Fibroblast of lung (primary cell): Measurements from ENCODE around the gene APOBEC3F. TPM values are rescaled to one million over a fixed set of nuclear protein-coding genes. Genes with fewer than 3 reads are reported as not detected.
"Not testable (repeated sequence)": the region's sequence is repeated elsewhere in the genome, so short reads cannot be mapped to it uniquely, and the experiment has no call there.

Experiments used
- DNase-seq, 2 donors: peaks; one replicate each; pipeline versions ENCODE4 v3.0.0 to v3.0.0-alpha.2; 2010; ENCODE audit warnings: low read depth in 2 of 2
- H2AFZ ChIP-seq: 2 replicates; pipeline ENCODE4 v1.5.1; 2012; ENCODE audit warnings: low read length, control low read depth, inconsistent platforms
- H3K27ac ChIP-seq: 2 replicates; pipeline ENCODE4 v1.5.1; 2011; ENCODE audit warnings: low read length, control low read depth; ENCODE audit not compliant: insufficient read depth
- H3K27me3 ChIP-seq: 2 replicates; pipeline ENCODE4 v1.5.1; 2011; ENCODE audit warnings: mild to moderate bottlenecking, low read length; ENCODE audit not compliant: control insufficient read depth, insufficient read depth
- H3K36me3 ChIP-seq: 2 replicates; pipeline ENCODE4 v1.5.1; 2011; ENCODE audit warnings: low read length; ENCODE audit not compliant: control insufficient read depth, insufficient read depth
- H3K4me1 ChIP-seq: 2 replicates; pipeline ENCODE4 v1.5.1; 2011; ENCODE audit warnings: low read length; ENCODE audit not compliant: control insufficient read depth, insufficient read depth; ENCODE audit errors: extremely low read depth
- H3K4me2 ChIP-seq: 2 replicates; pipeline ENCODE4 v1.5.1; 2011; ENCODE audit warnings: low read length, control low read depth; ENCODE audit not compliant: insufficient read depth; ENCODE audit errors: extremely low read depth
- H3K4me3 ChIP-seq, 4 experiments: fragments of 200-600 bp in 1 of 4; sonication (generic) in 1 of 4; replicated peaks in 1 of 4; 2 replicates each; pipeline ENCODE4 v1.5.1; 2011 to 2016; ENCODE audit warnings: low read length in 4 of 4, low read depth in 3 of 4, mild to moderate bottlenecking in 3 of 4, control low read depth in 2 of 4, inconsistent platforms in 1 of 4, mixed read lengths in 1 of 4; ENCODE audit not compliant: insufficient read depth in 1 of 4; ENCODE audit errors: control extremely low read depth in 1 of 4
- H3K79me2 ChIP-seq: 2 replicates; pipeline ENCODE4 v1.5.1; 2012; ENCODE audit warnings: mild to moderate bottlenecking, low read length, inconsistent platforms; ENCODE audit not compliant: control insufficient read depth, insufficient read depth
- H3K9ac ChIP-seq: 2 replicates; pipeline ENCODE4 v1.5.1; 2011; ENCODE audit warnings: mild to moderate bottlenecking, low read length, control low read depth; ENCODE audit not compliant: insufficient read depth
- H3K9me3 ChIP-seq: 2 replicates; pipeline ENCODE4 v1.5.1; 2012; ENCODE audit warnings: low read depth, low read length; ENCODE audit not compliant: control insufficient read depth, insufficient read depth
- H4K20me1 ChIP-seq: 2 replicates; pipeline ENCODE4 v1.5.1; 2011; ENCODE audit warnings: low read length; ENCODE audit not compliant: control insufficient read depth, insufficient read depth; ENCODE audit errors: extremely low read depth
- CTCF ChIP-seq, 2 donors: IDR thresholded peaks in 1 of 2; conservative IDR thresholded peaks in 1 of 2; 1 replicate in 1 of 2; 2 replicates in 1 of 2; pipeline ENCODE4 v1.5.1; 2011 to 2012; ENCODE audit warnings: low read length in 2 of 2, control low read depth in 1 of 2, inconsistent platforms in 1 of 2, low read depth in 1 of 2, mild to moderate bottlenecking in 1 of 2
- EZH2 ChIP-seq: IDR thresholded peaks from 2 replicates; pipeline ENCODE4 v1.5.1; 2012; ENCODE audit warnings: low read length, control low read depth, mild to moderate bottlenecking; ENCODE audit errors: missing control alignments
- polyA plus RNA-seq, 2 donors: library from polyadenylated mRNA; depleted of rRNA in 1 of 2; stranded (reverse) in 1 of 2; unstranded in 1 of 2; fragments of >200 nt; gene quantifications; 2 replicates each; pipeline ENCODE4 v1.2.1, GENCODE V29; 2011 to 2012; ENCODE audit warnings: missing spikeins in 1 of 2
- total RNA-seq: library from RNA; depleted of rRNA; stranded (reverse); fragments of >200 nt; gene quantifications from 2 replicates; pipeline ENCODE4 v1.2.1, GENCODE V29; 2014

The APOBEC3F gene
- total and polyA plus RNA-seq, 2 donors (not counting 1 experiment from before 2014, with no cell fraction given) = 6.3 to 7.8 TPM

GRCh38 chr22:39049486-39049885, 8.8 kb downstream of the APOBEC3F start:
- H3K9me3 ChIP-seq, H3K27me3 ChIP-seq, H3K4me2 ChIP-seq, H3K4me1 ChIP-seq, DNase-seq, H4K20me1 ChIP-seq, H2AFZ ChIP-seq, H3K36me3 ChIP-seq, H3K79me2 ChIP-seq, H3K9ac ChIP-seq, H3K27ac ChIP-seq, H3K4me3 ChIP-seq: not testable (repeated sequence)

DNA sequence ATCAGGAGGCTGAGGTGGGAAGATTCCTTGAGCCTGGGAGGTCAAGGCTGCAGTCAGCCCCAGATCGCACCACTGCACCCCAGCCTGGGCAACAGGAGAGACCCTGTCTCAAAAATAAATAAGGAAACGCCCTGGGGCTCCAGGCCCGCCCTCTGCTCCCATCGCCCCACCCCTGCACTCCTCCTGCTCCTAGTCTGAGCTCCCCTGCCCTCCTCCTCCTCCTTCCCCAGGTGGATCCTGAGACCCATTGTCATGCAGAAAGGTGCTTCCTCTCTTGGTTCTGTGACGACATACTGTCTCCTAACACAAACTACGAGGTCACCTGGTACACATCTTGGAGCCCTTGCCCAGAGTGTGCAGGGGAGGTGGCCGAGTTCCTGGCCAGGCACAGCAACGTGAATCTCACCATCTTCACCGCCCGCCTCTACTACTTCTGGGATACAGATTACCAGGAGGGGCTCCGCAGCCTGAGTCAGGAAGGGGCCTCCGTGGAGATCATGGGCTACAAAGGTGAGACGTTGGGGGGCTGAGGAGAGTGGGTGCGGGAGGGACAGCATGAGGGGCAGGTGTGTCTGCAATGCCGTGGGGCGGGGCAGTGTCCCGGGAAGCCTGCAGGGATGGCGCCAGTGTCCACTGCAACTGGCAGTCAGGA, 11.3 kb downstream of the APOBEC3F start:
- not testable (repeated sequence) for H3K9me3 ChIP-seq, H3K4me2 ChIP-seq, H3K9ac ChIP-seq, H3K27me3 ChIP-seq, H3K4me1 ChIP-seq, H3K27ac ChIP-seq, DNase-seq, H3K79me2 ChIP-seq, H3K4me3 ChIP-seq, H4K20me1 ChIP-seq, H2AFZ ChIP-seq, H3K36me3 ChIP-seq

DNA sequence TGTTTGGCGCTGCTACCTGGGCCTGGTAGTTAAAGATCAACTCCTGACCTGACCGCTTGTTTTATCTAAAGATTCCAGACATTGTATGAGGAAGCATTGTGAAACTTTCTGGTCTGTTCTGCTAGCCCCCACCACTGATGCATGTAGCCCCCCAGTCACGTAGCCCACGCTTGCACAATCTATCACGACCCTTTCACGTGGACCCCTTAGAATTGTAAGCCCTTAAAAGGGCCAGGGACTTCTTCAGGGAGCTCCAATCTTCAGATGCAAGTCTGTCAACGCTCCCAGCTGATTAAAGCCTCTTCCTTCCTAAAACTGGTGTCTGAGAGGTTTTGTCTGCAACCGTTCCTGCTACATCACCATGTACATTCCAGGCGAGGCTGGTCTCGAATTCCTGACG, 15.0 kb downstream of the APOBEC3F start:
- Histone ChIP-seq H3K9ac (no peak overlapping the region), H3K27me3 (peaks cover 10% of the 10 kb centered on the region), H4K20me1 (no peaks in the 10 kb centered on the region), H3K79me2 (no peaks in the 10 kb centered on the region), H3K4me3 (no peak overlapping the region), H3K4me2 (no peak overlapping the region), H3K4me1 (no peaks in the 10 kb centered on the region), H3K9me3 (no peaks in the 10 kb centered on the region), H3K36me3 (no peaks in the 10 kb centered on the region), H2AFZ (no peak overlapping the region), H3K27ac (no peak overlapping the region)
- TF ChIP-seq EZH2 (no peak), CTCF (conservative IDR thresholded peaks at IDR 0.05 in 1 of 2, IDR thresholded peaks at IDR 0.05 in 1 of 2; ENCODE audit: low read depth in 1 of 2, low read length in 2 of 2) (no peak)
- DNase-seq = no peak

DNA sequence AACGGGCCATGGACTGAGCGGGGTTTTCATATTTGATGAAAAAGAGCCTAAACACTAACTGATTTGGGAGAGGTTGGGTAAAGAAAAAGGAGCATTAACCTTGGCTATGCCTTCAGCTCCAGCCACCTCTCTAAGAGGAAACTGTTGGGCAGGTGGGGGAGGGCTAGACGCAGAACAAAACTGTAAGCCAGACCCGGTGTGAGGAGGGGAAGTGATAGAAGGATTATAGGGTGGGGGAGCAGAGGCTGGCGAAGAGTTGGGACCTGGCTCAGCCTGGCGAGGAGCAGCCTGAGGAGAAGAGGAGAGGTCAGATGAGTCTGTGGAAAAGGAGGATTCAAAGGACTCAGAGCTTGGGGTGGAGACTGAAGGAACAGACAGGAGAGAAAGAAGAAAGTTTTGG, 20.6 kb downstream of the APOBEC3F start:
- H3K27me3 ChIP-seq, H3K79me2 ChIP-seq, H4K20me1 ChIP-seq, H3K36me3 ChIP-seq, H2AFZ ChIP-seq, DNase-seq, H3K27ac ChIP-seq, H3K4me3 ChIP-seq, H3K9me3 ChIP-seq, H3K9ac ChIP-seq, H3K4me1 ChIP-seq, H3K4me2 ChIP-seq: not testable (repeated sequence)

DNA sequence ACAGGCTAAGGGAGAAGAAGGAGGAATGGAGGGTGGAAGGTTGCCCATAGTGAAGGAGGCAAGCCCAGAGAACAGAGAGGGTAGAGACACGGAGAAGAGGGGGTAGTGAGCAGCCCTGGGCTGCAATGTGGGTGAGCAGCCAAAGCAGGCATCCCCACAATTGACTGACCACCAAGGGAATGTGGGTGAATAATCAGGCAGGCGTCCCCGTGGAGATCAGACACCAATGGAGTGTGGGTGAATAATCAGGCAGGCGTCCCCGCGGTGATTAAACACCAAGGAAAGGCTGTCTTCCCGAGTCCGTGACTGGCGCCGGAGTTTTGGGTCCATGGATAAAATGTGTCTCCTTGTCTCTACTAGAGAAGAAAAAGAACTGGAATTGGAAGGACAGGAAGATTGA, 21.3 kb downstream of the APOBEC3F start:
- not testable (repeated sequence) for H3K4me3 ChIP-seq, H3K27ac ChIP-seq, H3K9ac ChIP-seq, H3K9me3 ChIP-seq, H4K20me1 ChIP-seq, H3K79me2 ChIP-seq, H3K27me3 ChIP-seq, H3K36me3 ChIP-seq, H3K4me2 ChIP-seq, H3K4me1 ChIP-seq, H2AFZ ChIP-seq
- DNase-seq = peak in 1 of 2 donors; percentile 68

DNA sequence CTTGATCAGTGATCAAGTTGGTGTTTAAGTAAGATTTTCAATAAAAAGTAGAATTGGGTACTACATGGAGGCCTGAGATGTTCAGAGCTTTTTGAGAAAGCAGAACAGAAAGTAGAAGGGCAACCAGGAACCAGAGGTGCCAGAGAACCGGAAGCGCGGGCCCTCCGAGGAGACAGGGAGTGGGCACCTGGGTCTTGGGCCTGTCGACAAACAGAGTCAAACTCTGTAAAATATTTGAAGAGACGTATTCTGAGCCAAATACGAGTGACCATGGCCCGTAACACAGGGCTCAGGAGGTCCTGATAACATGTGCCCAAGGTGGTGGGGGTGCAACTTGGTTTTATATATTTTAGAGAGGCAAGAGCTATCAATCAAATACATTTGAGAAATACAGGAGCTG, 23.2 kb downstream of the APOBEC3F start:
- H4K20me1 ChIP-seq, H3K36me3 ChIP-seq, DNase-seq, H3K4me1 ChIP-seq, H3K27me3 ChIP-seq, H3K9me3 ChIP-seq, H3K4me2 ChIP-seq, H3K27ac ChIP-seq, H3K79me2 ChIP-seq, H3K9ac ChIP-seq, H3K4me3 ChIP-seq, H2AFZ ChIP-seq: not testable (repeated sequence)
